Mammary epithelial cell (primary cell): Measurements from ENCODE around the gene DSG3.

ENCODE experiments used
- CTCF ChIP-seq, 2 donors: IDR thresholded peaks in 1 of 2; conservative IDR thresholded peaks in 1 of 2; 2 replicates each; pipeline ENCODE4 v1.5.1; 2011 to 2012; ENCODE audit warnings: inconsistent platforms in 2 of 2, low read length in 2 of 2, mild to moderate bottlenecking in 2 of 2, control low read depth in 1 of 2, low read depth in 1 of 2; ENCODE audit not compliant: insufficient read depth in 1 of 2; ENCODE audit errors: extremely low read depth in 1 of 2
- EZH2 ChIP-seq: IDR thresholded peaks from 2 replicates; pipeline ENCODE4 v1.6.1; 2012; ENCODE audit warnings: low read length, inconsistent platforms, borderline replicate concordance

DNA sequence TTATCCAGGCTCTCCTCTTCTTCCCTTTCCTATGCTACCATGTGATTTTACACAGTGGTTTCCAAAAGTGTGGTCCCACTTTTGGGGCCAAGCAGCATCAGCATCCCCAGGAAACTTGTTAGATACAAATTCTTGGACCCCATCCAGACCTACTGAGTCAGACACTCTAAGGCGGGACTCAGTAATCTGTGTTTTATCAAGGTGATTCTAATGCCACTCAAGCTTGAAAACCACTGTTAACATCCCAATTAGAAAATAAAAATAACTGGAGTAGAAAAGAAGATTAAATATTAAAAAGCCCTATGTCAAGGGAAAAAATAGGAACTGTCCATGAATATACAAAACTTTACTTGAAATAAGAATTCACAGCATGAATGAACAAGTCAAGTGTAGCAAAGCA is 61.2 kb downstream of the DSG3 start:
- TF ChIP-seq CTCF (conservative IDR thresholded peaks at IDR 0.05 in 1 of 2, IDR thresholded peaks at IDR 0.05 in 1 of 2; ENCODE audit: extremely low read depth in 1 of 2, insufficient read depth in 1 of 2, low read depth in 1 of 2, low read length in 2 of 2), result no peak
- no peak for TF ChIP-seq EZH2
